ENCODE measurements around the gene SPATA6L.
"Not testable (repeated sequence)": the region's sequence is repeated elsewhere in the genome, so short reads cannot be mapped to it uniquely, and the experiment has no call there.

Gene SPATA6L

DNA sequence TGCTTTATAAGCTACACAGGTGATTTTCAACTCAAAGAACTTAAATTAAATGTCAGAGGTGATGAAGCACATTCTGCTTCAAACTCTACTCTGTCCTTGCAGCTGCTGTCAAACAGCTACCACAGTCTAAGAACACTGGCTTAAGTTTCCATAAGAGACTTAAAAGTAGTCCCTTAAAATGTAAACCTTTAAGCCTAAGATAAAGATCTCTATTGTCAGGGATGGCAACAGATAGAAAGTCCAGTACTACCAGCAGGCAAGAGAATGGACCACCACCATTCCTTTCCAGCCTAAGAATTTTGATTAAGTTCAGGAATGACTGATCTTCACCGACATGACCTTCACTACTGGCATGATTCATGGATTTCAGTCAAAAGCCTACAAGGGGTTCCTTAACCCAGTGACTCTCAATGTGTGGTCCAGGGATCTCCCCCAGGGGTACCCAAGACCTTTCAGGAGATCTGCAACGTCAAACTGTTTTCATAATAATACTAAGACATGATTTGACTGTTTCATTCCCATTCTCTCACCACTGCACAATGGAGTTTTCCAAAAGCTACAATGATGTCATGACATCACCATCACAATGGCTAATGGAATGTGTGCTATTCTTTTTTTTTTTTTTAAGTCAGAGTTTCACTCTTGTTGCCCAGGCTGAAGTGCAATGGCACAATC, 45.3 kb downstream of the SPATA6L start:
- no peak for DNase-seq

GRCh38 chr9:4620057-4620765, 46.1 kb downstream of the SPATA6L start:
- DNase-seq: no peak

DNA sequence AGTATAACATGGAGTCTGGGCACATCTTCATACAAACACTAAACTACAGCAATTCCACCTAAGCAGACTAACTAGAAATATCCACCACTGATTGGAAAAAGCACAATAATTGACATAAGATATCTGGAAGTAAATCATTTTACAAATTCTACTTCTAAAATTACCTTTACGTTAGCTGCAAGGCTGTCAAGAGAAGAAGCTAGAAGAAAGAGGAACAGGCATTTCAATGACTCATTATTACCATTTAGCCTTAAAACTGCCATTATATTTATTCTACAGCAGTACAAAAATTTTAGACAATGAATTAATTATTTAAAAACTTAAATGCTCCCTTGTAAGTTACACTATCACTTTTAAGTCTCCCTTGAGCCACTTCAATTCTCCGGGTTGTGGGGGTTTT, 47.6 kb downstream of the SPATA6L start:
- no peak for DNase-seq

DNA sequence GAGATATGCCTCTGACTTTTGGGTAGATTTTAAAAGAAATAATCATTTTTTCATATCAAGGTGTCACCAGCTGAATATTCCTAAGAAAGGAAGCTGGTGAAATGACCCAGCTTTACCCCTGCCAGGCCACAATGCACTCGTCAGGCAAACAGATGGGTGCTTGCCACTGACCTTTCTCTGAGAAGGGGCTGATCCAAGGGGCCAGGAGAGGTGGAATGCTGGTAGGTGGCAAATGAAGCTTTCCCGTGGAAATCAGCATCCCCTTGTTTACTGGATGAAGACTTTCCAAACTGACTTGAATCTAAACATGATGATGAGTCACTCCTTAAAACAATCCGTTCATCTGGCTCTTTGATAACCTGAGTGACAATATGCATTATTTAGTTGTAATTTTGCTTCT, 48.5 kb downstream of the SPATA6L start:
- DNase-seq: no peak

GRCh38 chr9:4615778-4616177, 50.5 kb downstream of the SPATA6L start:
- no peak for DNase-seq

DNA sequence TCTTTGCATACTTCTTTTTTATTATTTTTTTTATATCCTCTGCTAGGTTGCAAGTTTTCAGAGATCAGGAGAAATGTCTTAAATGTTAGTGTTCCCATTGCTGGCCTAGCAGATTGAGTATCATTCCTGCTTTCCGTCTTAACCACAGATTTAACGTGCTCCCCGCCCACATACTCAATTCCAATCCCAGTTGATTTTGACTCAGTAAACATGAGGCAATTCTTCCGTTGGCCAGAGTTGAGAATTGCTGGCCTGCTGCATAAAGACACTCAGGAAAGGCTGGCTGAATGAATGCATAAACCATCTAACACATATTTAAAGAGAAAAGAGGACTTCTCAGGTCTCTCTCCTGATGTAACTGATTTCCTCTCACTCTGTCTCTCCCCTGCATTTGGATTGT, 51.0 kb downstream of the SPATA6L start:
- no peak for DNase-seq

- no peak for DNase-seq
Observed at GRCh38 chr9:4614627-4615026, 51.7 kb downstream of the SPATA6L start.

DNA sequence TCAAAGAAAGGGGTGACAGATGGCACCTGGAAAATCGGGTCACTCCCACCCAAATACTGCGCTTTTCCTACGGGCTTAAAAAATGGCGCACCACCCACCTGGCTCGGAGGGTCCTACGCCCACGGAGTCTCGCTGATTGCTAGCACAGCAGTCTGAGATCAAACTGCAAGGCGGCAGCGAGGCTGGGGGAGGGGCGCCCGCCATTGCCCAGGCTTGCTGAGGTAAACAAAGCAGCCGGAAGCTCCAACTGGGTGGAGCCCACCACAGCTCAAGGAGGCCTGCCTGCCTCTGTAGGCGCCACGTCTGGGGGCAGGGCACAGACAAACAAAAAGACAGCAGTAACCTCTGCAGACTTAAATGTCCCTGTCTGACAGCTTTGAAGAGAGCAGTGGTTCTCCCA, 60.2 kb downstream of the SPATA6L start:
- not testable (repeated sequence) for DNase-seq

GRCh38 chr9:4604678-4605095, 61.6 kb downstream of the SPATA6L start:
- no peak for DNase-seq

- no peak for DNase-seq
Observed at GRCh38 chr9:4603830-4604229, 62.5 kb downstream of the SPATA6L start.

GRCh38 chr9:4600368-4600767, 65.9 kb downstream of the SPATA6L start:
- DNase-seq: no peak

DNA sequence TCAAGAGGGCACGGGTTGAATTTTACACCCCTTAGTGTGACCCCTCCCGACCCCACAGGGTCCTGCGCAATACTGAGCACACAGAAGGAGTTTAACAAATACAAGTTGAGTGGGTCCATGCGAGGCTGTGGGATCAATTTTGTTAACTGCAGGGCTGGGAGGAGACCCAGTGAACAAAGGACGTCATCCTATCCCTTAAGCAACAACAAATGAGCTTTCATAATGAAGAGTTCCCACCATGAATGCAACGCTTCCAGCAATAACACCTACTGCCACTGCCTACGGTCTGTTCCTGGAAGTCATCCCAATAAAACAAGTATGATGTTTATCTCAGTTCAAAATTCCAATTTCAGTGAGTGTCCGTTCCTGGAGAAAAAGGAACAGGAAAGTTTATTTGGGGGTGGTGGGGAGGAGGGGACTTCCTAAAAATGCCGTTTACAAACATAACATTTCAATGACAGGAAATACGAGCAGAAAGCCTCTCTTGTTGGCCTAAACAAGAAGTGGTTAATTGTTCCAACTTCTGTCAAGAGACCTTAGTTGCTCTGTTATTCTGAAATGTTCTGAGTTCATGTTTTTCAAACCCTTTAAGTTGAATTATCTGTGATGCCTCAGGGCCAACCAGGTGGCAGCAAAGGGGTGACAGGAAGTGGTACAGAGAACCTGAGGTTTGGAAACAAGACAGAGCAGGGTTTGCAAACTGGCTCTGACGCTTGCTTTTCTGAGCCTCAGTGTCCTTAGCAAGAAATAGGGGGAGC, 69.9 kb downstream of the SPATA6L start:
- DNase-seq: no peak

DNA sequence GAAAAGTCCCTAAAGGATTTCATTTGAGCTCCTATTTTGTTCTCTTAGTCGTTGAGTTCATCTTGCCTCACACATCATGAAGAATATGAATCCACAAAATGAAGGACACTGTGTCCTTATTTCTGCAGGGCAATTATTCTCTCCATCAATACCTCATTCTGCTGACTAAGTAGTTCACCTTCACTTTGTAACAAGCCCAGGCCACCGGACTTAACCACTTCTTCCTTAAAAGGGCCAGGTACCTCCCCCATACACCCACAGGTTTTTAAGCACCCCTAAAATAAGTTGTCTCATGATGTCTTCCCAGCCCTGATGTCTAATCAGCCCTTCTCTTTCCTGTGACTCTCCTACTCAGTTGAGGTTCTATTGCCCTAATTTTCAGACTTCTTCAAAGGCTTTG, 71.3 kb downstream of the SPATA6L start:
- no peak for DNase-seq

- DNase-seq: no peak
Observed at GRCh38 chr9:4594545-4594944, 71.7 kb downstream of the SPATA6L start.

DNA sequence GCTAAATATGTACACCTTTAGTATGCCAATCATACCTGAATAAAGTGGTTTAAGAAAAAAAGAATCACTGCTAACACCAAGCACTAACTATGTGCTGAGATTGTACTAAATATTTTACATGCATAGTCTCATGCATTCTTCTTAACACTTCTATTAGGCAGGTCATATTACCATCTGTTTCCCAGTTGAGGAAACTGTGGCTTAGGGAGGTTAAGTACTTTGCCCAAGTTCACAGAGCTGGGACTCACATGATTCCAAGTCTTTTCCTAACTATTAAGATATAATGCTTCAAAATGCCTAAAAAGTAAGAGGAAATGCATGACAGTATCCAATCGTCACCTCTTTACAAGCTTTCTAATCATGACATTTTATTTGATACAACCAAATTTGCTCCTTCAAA, 73.4 kb downstream of the SPATA6L start:
- no peak for DNase-seq

- DNase-seq: no peak
Observed at GRCh38 chr9:4592295-4592694, 74.0 kb downstream of the SPATA6L start.

GRCh38 chr9:4591123-4591500, 75.2 kb downstream of the SPATA6L start:
- no peak for DNase-seq

DNA sequence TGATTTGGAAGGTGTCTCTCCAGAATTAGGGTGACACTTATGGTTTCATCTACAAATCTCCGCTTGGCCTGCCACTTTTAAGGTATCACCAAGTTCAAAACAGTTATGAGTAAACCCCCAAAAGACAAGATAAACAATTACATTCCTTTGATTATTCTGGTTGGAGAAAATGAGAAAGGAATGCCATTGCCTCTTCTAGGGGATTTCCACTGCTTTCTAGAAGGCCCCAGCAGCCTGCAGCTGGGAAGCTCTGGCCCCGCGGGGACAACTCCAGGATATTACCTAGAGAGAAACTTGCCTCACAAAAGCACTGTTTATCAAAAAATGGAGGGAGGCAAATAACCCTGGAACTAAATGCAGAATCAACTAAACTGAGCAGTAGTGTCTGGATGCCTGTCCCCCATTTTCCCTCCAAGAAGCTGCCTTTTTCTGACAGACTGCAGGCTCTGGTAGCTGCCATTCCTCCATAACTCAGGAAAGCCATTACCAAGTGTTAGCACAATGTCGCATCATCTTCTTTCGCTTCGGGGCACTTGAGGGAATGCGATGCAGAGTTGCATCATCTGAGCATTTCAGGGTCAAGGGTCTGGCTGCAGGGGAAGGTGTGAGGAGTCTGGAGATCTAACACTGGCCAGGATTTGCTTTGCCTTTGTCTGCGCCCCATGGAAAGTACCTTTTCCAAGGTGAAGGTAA, 75.7 kb downstream of the SPATA6L start:
- no peak for DNase-seq

DNA sequence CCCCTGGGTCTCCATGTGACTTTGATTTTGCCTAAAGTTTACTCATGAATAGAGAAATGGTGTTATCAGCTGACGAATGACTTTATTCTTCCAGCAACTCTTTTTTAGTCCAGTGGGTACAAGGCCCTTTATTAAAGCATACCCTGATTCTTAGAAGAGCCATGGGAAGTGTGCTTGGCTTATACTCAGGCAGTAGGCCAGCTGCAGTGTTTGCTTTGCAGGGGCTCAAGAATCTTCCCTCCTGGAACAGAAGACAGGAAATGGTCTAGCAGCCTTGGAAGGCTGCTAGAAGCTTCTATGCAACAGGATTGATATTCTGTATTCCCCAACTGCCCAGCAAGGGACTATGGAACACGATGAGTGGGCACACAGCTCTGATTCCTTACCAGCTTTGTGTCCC, 77.6 kb downstream of the SPATA6L start:
- DNase-seq: no peak

DNA sequence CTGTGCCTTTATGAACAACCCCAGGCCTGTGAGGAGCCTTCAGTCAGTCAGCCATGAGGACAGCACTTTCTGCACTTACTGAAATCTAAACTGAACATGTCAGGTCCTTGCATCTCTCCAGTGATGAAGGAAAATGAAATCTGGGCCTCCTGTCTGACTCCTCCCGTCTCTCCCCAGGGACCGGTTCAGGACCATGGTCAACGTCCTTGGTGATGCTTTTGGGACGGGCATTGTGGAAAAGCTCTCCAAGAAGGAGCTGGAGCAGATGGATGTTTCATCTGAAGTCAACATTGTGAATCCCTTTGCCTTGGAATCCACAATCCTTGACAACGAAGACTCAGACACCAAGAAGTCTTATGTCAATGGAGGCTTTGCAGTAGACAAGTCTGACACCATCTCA, 81.1 kb downstream of the SPATA6L start:
- no peak for DNase-seq

GRCh38 chr9:4584636-4585035, 81.6 kb downstream of the SPATA6L start:
- DNase-seq: no peak

DNA sequence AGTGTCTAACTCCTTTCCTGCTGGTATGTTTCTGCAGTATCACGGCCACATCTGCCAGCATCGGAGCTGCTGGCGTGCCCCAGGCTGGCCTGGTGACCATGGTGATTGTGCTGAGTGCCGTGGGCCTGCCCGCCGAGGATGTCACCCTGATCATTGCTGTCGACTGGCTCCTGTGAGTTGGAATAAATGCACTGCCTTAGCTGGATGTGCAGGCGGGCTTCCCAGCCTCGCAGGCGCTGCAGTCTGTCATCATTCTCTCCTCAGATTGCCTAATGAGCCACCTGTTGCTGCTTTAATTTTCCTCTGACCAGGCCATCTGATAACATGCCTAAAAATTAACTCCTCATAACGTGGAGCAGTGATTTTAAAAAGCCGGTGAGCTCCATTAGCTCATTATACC, 83.3 kb downstream of the SPATA6L start:
- DNase-seq: no peak

GRCh38 chr9:4581861-4582565, 84.3 kb downstream of the SPATA6L start:
- no peak for DNase-seq

All from NCI-H1417 treated with DMSO at 0.1 percent for 48 hours (cell line).